HepG2 (cell line): ENCODE measurements around the gene PEAK3. TPM values are rescaled to one million over a fixed set of nuclear protein-coding genes. Genes with fewer than 3 reads are reported as not detected.
A peak's percentile ranks its signal among the peaks of the same experiment; 100 is the strongest.

ENCODE experiments used
- CENPX ChIP-seq: sonication (generic); formaldehyde crosslinking; IDR thresholded peaks from 2 replicates; pipeline ENCODE4 v1.9.0; 2021; ENCODE audit warnings: mild to moderate bottlenecking, missing genetic modification reagents, moderate library complexity
- ERF ChIP-seq: IDR thresholded peaks from 2 replicates; pipeline ENCODE4 v1.6.1; 2018; ENCODE audit warnings: missing biosample characterization, missing genetic modification reagents
- GTF2F1 ChIP-seq: fragments of 150-350 bp; IDR thresholded peaks from 2 replicates; pipeline ENCODE4 v1.6.1; 2014; ENCODE audit warnings: low read length
- JARID2 ChIP-seq: sonication (generic); formaldehyde crosslinking; IDR thresholded peaks from 2 replicates; pipeline ENCODE4 v1.8.1; 2023; ENCODE audit warnings: missing genetic modification reagents, inconsistent platforms; ENCODE audit not compliant: insufficient replicate concordance
- KDM1A ChIP-seq: IDR thresholded peaks from 2 replicates; pipeline ENCODE4 v1.6.1; 2016; ENCODE audit warnings: missing compliant biosample characterization
- KLF12 ChIP-seq: sonication (generic); formaldehyde crosslinking; IDR thresholded peaks from 2 replicates; pipeline ENCODE4 v1.4.0; 2020; ENCODE audit warnings: missing genetic modification reagents, borderline replicate concordance
- NR2F2 ChIP-seq: IDR thresholded peaks from 2 replicates; pipeline ENCODE4 v1.6.1; 2012; ENCODE audit warnings: low read depth, inconsistent platforms, borderline replicate concordance
- STAT5B ChIP-seq: sonication (generic); formaldehyde crosslinking; IDR thresholded peaks from 2 replicates; pipeline ENCODE4 v1.4.0; 2020; ENCODE audit warnings: missing genetic modification reagents
- ZBTB7B ChIP-seq: sonication (generic); formaldehyde crosslinking; IDR thresholded peaks from 2 replicates; pipeline ENCODE4 v1.4.0; 2020; ENCODE audit warnings: missing genetic modification reagents
- ZFP36 ChIP-seq: fragments of 150-350 bp; IDR thresholded peaks from 2 replicates; pipeline ENCODE4 v1.6.1; 2018; ENCODE audit warnings: borderline replicate concordance, low read length, low read depth; ENCODE audit not compliant: partially characterized antibody
- ZMYM2 ChIP-seq: sonication (generic); formaldehyde crosslinking; IDR thresholded peaks from 2 replicates; pipeline ENCODE4 v1.8.0; 2022; ENCODE audit warnings: mild to moderate bottlenecking, missing genetic modification reagents
- ZNF205 ChIP-seq: IDR thresholded peaks from 2 replicates; pipeline ENCODE4 v1.6.1; 2018; ENCODE audit warnings: missing biosample characterization, missing genetic modification reagents
- ZNF329 ChIP-seq: sonication (generic); formaldehyde crosslinking; IDR thresholded peaks from 2 replicates; pipeline ENCODE4 v1.9.0; 2021; ENCODE audit warnings: low read depth, mild to moderate bottlenecking, missing genetic modification reagents
- ZNF367 ChIP-seq: sonication (generic); formaldehyde crosslinking; IDR thresholded peaks from 2 replicates; pipeline ENCODE4 v1.4.0; 2020; ENCODE audit warnings: missing genetic modification reagents, borderline replicate concordance
- ZNF550 ChIP-seq: sonication (generic); formaldehyde crosslinking; IDR thresholded peaks from 2 replicates; pipeline ENCODE4 v1.4.0; 2020; ENCODE audit warnings: mild to moderate bottlenecking, missing genetic modification reagents, borderline replicate concordance
- ZNF563 ChIP-seq: sonication (generic); formaldehyde crosslinking; IDR thresholded peaks from 2 replicates; pipeline ENCODE4 v1.8.0; 2022; ENCODE audit warnings: mild to moderate bottlenecking, moderate library complexity, missing genetic modification reagents
- ZNF589 ChIP-seq: sonication (generic); formaldehyde crosslinking; conservative IDR thresholded peaks from 2 replicates; pipeline ENCODE4 v1.8.0; 2022; ENCODE audit warnings: mild to moderate bottlenecking, moderate library complexity, missing genetic modification reagents
- ZNF619 ChIP-seq: sonication (generic); formaldehyde crosslinking; IDR thresholded peaks from 2 replicates; pipeline ENCODE4 v1.4.0; 2020; ENCODE audit warnings: mild to moderate bottlenecking, missing genetic modification reagents
- ZNF746 ChIP-seq: sonication (generic); formaldehyde crosslinking; IDR thresholded peaks from 2 replicates; pipeline ENCODE4 v1.8.0; 2022; ENCODE audit warnings: mild to moderate bottlenecking, missing genetic modification reagents
- ZNF839 ChIP-seq: sonication (generic); formaldehyde crosslinking; IDR thresholded peaks from 2 replicates; pipeline ENCODE4 v1.4.0; 2020; ENCODE audit warnings: missing genetic modification reagents, mild to moderate bottlenecking, borderline replicate concordance
- polyA plus RNA-seq, 8 experiments: library from polyadenylated mRNA; depleted of rRNA in 3 of 8; stranded (reverse) in 7 of 8; unstranded in 1 of 8; fragments of >200 nt; fragmentation: Illumina TruSeq in 4 of 8; extraction: Trizol in 4 of 8; gene quantifications; 2 replicates each; pipeline versions ENCODE4 v1.2.1 to v1.2.3, GENCODE V29; 2011 to 2016; ENCODE audit warnings: low read depth in 4 of 8, missing spikeins in 1 of 8, mixed read lengths in 1 of 8; ENCODE audit not compliant: insufficient read depth in 1 of 8
- total RNA-seq, 5 experiments: library from RNA; depleted of rRNA; stranded (reverse); fragments of >200 nt; fragmentation: Illumina TruSeq; extraction: Trizol; gene quantifications; 2 replicates each; pipeline ENCODE4 v1.2.3, GENCODE V29; 2016; ENCODE audit warnings: low read depth in 1 of 5
- TF ChIP-seq, protein P1 (sequence below): sonication (generic); formaldehyde crosslinking; IDR thresholded peaks from 2 replicates; pipeline ENCODE4 v1.8.0; 2022; ENCODE audit warnings: mild to moderate bottlenecking, missing genetic modification reagents; ENCODE audit not compliant: insufficient replicate concordance
- TF ChIP-seq, protein P2 (sequence below): sonication (generic); formaldehyde crosslinking; IDR thresholded peaks from 2 replicates; pipeline ENCODE4 v1.5.0; 2020; ENCODE audit warnings: missing genetic modification reagents
- TF ChIP-seq, protein P3 (sequence below): sonication (generic); formaldehyde crosslinking; IDR thresholded peaks from 2 replicates; pipeline ENCODE4 v1.8.1; 2023; ENCODE audit warnings: missing genetic modification reagents, mild to moderate bottlenecking, borderline replicate concordance
- TF ChIP-seq, protein P4 (sequence below): sonication (generic); formaldehyde crosslinking; IDR thresholded peaks from 2 replicates; pipeline ENCODE4 v1.8.0; 2023; ENCODE audit warnings: mild to moderate bottlenecking, missing genetic modification reagents
- TF ChIP-seq, protein P5 (sequence below): sonication (generic); formaldehyde crosslinking; IDR thresholded peaks from 2 replicates; pipeline ENCODE4 v1.4.0; 2020; ENCODE audit warnings: missing genetic modification reagents

PEAK3 gene
- total and polyA plus RNA-seq, 2 of the 13 experiments (the other 11 are each of a cell fraction or from before 2014, with no cell fraction given): not detected

DNA sequence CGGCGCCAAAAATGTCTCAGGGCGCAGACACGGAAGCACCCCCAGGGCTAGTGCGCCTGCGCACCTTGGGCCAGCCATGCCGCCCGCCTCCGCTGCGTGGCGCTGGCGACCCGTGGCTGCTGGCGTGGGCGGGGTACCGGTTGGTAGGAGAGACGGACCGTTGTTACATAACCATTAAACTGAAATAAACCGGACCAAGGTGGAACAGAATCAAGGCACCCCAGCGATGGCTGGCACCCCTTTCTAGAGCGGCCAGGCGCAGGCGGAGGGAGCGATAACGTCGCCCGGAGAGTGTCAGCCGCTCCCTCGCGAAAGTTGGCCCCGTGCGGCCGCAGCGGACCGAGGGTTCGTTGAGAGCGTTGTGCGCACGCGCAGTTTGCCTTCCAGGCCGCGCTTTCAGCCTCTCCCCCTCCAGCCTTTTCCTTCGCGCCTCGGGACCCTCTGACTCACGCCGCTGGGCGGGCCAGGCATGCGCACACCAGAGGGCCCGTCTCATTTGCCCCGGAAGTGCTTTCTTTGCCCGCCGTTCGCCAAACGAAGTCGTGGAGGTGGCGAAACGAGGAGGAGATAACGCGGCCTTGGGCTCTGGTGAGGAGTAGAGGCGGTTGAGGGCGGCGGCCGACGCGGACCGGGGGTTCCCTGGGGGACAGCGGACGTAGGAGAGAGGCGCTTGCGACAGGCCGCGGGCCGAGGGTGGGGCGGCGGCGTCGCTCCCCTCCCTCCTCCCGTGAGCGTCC, 45.5 kb downstream of the PEAK3 start, which contains the start of the genes PLEKHJ1 and SF3A2 (continued):
- TF ChIP-seq, protein P1, sequence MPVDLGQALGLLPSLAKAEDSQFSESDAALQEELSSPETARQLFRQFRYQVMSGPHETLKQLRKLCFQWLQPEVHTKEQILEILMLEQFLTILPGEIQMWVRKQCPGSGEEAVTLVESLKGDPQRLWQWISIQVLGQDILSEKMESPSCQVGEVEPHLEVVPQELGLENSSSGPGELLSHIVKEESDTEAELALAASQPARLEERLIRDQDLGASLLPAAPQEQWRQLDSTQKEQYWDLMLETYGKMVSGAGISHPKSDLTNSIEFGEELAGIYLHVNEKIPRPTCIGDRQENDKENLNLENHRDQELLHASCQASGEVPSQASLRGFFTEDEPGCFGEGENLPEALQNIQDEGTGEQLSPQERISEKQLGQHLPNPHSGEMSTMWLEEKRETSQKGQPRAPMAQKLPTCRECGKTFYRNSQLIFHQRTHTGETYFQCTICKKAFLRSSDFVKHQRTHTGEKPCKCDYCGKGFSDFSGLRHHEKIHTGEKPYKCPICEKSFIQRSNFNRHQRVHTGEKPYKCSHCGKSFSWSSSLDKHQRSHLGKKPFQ: peak; percentile 94
- peak; percentile 78 for TF ChIP-seq JARID2 (CRISPR knock-in tag)
- TF ChIP-seq KDM1A (CRISPR knock-in tag): no peak
- no peak for TF ChIP-seq ZFP36
- no peak for TF ChIP-seq ZNF367
- TF ChIP-seq ERF (CRISPR knock-in tag): peak; percentile 99
- TF ChIP-seq STAT5B: peak; percentile 19; the same call in 1 of the 2 replicates
- no peak for TF ChIP-seq GTF2F1
- peak; percentile 91 for TF ChIP-seq ZNF205 (CRISPR knock-in tag)
- peak; percentile 87 for TF ChIP-seq ZNF329 (CRISPR knock-in tag)
- TF ChIP-seq, protein P2, sequence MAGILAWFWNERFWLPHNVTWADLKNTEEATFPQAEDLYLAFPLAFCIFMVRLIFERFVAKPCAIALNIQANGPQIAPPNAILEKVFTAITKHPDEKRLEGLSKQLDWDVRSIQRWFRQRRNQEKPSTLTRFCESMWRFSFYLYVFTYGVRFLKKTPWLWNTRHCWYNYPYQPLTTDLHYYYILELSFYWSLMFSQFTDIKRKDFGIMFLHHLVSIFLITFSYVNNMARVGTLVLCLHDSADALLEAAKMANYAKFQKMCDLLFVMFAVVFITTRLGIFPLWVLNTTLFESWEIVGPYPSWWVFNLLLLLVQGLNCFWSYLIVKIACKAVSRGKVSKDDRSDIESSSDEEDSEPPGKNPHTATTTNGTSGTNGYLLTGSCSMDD (CRISPR knock-in tag): no peak
- TF ChIP-seq ZBTB7B (CRISPR knock-in tag): peak; percentile 85
- TF ChIP-seq ZMYM2 (CRISPR knock-in tag): peak; percentile 87
- TF ChIP-seq ZNF619 (CRISPR knock-in tag): no peak; the same call in 1 of the 2 replicates
- TF ChIP-seq, protein P3, sequence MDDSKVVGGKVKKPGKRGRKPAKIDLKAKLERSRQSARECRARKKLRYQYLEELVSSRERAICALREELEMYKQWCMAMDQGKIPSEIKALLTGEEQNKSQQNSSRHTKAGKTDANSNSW (CRISPR knock-in tag): peak; percentile 91; the same call in 1 of the 2 replicates
- no peak; the same call in 1 of the 2 replicates for TF ChIP-seq ZNF550 (CRISPR knock-in tag)
- TF ChIP-seq, protein P4, sequence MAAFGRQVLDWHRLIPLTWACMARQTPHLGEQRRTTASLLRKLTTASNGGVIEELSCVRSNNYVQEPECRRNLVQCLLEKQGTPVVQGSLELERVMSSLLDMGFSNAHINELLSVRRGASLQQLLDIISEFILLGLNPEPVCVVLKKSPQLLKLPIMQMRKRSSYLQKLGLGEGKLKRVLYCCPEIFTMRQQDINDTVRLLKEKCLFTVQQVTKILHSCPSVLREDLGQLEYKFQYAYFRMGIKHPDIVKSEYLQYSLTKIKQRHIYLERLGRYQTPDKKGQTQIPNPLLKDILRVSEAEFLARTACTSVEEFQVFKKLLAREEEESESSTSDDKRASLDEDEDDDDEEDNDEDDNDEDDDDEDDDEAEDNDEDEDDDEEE (CRISPR knock-in tag): peak; percentile 96
- TF ChIP-seq, protein P5, sequence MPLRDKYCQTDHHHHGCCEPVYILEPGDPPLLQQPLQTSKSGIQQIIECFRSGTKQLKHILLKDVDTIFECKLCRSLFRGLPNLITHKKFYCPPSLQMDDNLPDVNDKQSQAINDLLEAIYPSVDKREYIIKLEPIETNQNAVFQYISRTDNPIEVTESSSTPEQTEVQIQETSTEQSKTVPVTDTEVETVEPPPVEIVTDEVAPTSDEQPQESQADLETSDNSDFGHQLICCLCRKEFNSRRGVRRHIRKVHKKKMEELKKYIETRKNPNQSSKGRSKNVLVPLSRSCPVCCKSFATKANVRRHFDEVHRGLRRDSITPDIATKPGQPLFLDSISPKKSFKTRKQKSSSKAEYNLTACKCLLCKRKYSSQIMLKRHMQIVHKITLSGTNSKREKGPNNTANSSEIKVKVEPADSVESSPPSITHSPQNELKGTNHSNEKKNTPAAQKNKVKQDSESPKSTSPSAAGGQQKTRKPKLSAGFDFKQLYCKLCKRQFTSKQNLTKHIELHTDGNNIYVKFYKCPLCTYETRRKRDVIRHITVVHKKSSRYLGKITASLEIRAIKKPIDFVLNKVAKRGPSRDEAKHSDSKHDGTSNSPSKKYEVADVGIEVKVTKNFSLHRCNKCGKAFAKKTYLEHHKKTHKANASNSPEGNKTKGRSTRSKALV (CRISPR knock-in tag): peak; percentile 67; the same call in 1 of the 2 replicates
- no peak for TF ChIP-seq KLF12 (CRISPR knock-in tag)
- peak; percentile 94; the same call in 1 of the 2 replicates for TF ChIP-seq ZNF589 (CRISPR knock-in tag)
- TF ChIP-seq NR2F2: no peak; the same call in 1 of the 2 replicates
- TF ChIP-seq CENPX (CRISPR knock-in tag): no peak
- TF ChIP-seq ZNF563: peak; percentile 98
- TF ChIP-seq ZNF746 (CRISPR knock-in tag): peak; percentile 79
- peak; percentile 96 for TF ChIP-seq ZNF839 (CRISPR knock-in tag)
